ENCODE data around the gene TENM4. TPM values are rescaled to one million over a fixed set of nuclear protein-coding genes. Genes with fewer than 3 reads are reported as not detected.

Gene TENM4
- total and polyA plus RNA-seq, 2 of the 8 experiments (the other 6 are each of a cell fraction or from before 2014, with no cell fraction given) = 3.5 to 7.2 TPM

- TF ChIP-seq CHD7 (IDR thresholded peaks at IDR 0.05; ENCODE audit: insufficient replicate concordance, low read length) (no peak), SAP30 (IDR thresholded peaks at IDR 0.05; ENCODE audit: insufficient read depth, insufficient replicate concordance, low read length) (no peak), BCL11A (IDR thresholded peaks at IDR 0.05; ENCODE audit: low read depth in 2 of 2, low read length in 2 of 2) (no peak), TCF12 (IDR thresholded peaks at IDR 0.05; ENCODE audit: low read depth, low read length) (no peak), GABPA (IDR thresholded peaks at IDR 0.05; ENCODE audit: borderline replicate concordance, insufficient read depth, low read length) (no peak), HDAC6 (IDR thresholded peaks at IDR 0.05; ENCODE audit: low read depth, low read length) (no peak), MAFK (IDR thresholded peaks at IDR 0.05; ENCODE audit: low read depth, low read length) (no peak), POLR2A (IDR thresholded peaks at IDR 0.05; ENCODE audit: control extremely low read depth in 1 of 2, low read depth in 2 of 2, low read length in 2 of 2) (no peak)
- TF ChIP-seq, protein P1, sequence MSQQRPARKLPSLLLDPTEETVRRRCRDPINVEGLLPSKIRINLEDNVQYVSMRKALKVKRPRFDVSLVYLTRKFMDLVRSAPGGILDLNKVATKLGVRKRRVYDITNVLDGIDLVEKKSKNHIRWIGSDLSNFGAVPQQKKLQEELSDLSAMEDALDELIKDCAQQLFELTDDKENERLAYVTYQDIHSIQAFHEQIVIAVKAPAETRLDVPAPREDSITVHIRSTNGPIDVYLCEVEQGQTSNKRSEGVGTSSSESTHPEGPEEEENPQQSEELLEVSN (IDR thresholded peaks at IDR 0.05) = no peak
Measured at GRCh38 chr11:79100093-79100910, 340.5 kb downstream of the TENM4 start (continued).
